Measurements from ENCODE around the gene ZNF3.
"Not testable (repeated sequence)": the region's sequence is repeated elsewhere in the genome, so short reads cannot be mapped to it uniquely, and the experiment has no call there.

ZNF3 gene

GRCh38 chr7:100081535-100082102 lies at the start of gene ZNF3:
ZNF3 (minus strand) TSS chr7:100081723; CDS start chr7:100077357, 4,366 bp downstream.
- TF ChIP-seq, protein P1, sequence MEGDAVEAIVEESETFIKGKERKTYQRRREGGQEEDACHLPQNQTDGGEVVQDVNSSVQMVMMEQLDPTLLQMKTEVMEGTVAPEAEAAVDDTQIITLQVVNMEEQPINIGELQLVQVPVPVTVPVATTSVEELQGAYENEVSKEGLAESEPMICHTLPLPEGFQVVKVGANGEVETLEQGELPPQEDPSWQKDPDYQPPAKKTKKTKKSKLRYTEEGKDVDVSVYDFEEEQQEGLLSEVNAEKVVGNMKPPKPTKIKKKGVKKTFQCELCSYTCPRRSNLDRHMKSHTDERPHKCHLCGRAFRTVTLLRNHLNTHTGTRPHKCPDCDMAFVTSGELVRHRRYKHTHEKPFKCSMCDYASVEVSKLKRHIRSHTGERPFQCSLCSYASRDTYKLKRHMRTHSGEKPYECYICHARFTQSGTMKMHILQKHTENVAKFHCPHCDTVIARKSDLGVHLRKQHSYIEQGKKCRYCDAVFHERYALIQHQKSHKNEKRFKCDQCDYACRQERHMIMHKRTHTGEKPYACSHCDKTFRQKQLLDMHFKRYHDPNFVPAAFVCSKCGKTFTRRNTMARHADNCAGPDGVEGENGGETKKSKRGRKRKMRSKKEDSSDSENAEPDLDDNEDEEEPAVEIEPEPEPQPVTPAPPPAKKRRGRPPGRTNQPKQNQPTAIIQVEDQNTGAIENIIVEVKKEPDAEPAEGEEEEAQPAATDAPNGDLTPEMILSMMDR (IDR thresholded peaks at IDR 0.05; ENCODE audit: low read depth, low read length, missing control alignments), result peak; percentile 84
- peak; percentile 99 for DNase-seq (ENCODE audit: low read depth)
- H3K4me3 ChIP-seq (ENCODE audit: low read depth, low read length), result peak within 1 kb of the TSS; percentile 88

DNA sequence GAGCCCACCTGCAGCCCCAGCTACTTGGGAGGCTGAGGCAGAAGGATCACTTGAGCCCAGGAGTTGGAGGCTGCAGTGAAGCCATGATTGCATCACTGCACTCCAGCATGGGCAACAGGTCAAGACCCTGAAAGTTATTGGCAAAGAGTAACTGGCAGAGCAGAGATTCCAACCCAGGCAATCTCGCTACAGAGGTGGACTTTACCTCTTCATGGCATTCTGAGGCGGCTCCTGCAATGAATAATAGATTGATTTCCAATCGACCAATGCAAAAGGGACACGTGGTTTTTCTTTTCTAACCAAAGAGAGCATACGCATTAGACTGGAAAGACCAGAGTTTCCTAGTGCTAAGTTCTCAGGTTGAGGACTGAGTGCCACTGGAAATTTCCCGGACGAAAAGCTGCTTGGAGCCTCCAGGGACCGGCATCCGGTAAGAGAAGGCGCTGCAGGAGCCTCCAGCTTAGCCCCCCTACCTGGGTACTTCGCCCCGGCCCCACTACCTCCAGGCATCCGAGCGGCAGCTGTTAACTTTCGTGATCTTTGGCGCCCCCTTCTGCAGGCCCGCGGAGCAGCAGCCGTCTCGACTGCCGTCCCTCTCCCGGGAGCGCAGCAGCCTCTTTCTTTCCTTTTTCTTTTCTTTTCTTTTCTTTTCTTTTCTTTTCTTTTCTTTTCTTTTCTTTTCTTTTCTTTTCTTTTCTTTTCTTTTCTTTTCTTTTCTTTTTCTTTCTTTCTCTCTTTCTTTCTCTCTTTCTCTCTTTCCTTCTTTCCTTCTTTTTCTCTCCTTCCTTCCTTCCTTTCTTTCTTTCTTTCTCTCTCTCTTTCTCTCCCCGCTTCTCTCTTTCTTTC lies 49.3 kb upstream of the ZNF3 start:
- no peak overlapping the region for H3K4me3 ChIP-seq (ENCODE audit: low read depth, low read length)
- no peak for DNase-seq (ENCODE audit: low read depth)
- TF ChIP-seq, protein P1 (IDR thresholded peaks at IDR 0.05; ENCODE audit: low read depth, low read length, missing control alignments), result peak; percentile 81

- not testable (repeated sequence) for H3K4me3 ChIP-seq (ENCODE audit: low read depth, low read length); DNase-seq (ENCODE audit: low read depth)
Measured at GRCh38 chr7:100130220-100130607, 48.7 kb upstream of the ZNF3 start.

- no peak overlapping the region for H3K4me3 ChIP-seq (ENCODE audit: low read depth, low read length)
- TF ChIP-seq, protein P1 (IDR thresholded peaks at IDR 0.05; ENCODE audit: low read depth, low read length, missing control alignments), result no peak
- no peak for DNase-seq (ENCODE audit: low read depth)
Measured at GRCh38 chr7:100128637-100128963, 47.1 kb upstream of the ZNF3 start.

DNA sequence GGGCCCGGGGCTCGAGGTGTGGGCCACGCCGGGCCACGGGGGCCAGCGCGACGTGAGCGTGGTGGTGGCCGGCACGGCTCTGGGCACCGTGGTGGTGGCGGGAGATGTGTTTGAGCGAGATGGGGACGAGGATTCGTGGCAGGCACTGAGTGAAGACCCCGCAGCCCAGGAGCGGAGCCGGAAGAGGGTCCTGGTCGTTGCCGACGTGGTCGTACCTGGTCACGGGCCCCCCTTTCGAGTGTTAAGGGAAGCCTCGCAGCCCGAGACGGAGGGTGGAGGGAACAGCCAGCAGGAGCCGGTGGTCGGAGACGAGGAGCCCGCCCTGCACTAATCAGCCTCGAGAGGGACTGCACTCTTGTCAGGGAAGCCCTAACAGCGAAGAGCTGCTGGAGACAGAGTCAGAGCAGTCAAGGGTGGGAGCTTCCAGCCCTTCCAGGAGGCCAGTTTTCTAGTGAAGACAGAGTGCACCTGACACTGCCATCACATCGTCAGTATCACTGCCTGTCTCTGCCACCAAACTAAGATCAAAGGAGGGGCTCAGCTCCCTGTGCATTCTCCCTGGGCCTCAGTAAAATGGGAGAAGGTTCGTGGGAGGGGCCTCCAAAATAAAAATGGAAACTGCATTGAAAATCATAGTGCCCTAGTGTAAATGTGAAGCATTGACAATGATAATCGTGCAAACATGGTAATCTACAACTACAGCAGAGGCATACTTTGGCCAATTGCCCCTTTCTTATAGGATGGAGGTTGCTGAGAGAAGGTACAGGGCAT lies 46.5 kb upstream of the ZNF3 start:
- H3K4me3 ChIP-seq (ENCODE audit: low read depth, low read length), result peak overlapping the region; percentile 87
- TF ChIP-seq, protein P1 (IDR thresholded peaks at IDR 0.05; ENCODE audit: low read depth, low read length, missing control alignments), result peak; percentile 9
- no peak for DNase-seq (ENCODE audit: low read depth)

- TF ChIP-seq, protein P1 (IDR thresholded peaks at IDR 0.05; ENCODE audit: low read depth, low read length, missing control alignments), result no peak
- DNase-seq (ENCODE audit: low read depth), result peak; percentile 89
- H3K4me3 ChIP-seq (ENCODE audit: low read depth, low read length), result peak within 1 kb of the TSS; percentile 87
Measured at GRCh38 chr7:100126931-100127865, 45.7 kb upstream of the ZNF3 start, which contains the start of gene MBLAC1. MBLAC1 (plus strand) TSS chr7:100126967; CDS start chr7:100127396, 429 bp downstream.
